Upper lobe of right lung (tissue), 1 donor: ENCODE data around the gene INTS1. TPM values are rescaled to one million over a fixed set of nuclear protein-coding genes. Genes with fewer than 3 reads are reported as not detected.
A peak's percentile ranks its signal among the peaks of the same experiment; 100 is the strongest.

Experiments used
- ATAC-seq: fragments of 200-7000 bp; cut with Tn5 transposase; one replicate; pipeline ENCODE4 v1.9.1; 2020; ENCODE audit warnings: mild to moderate bottlenecking, moderate library complexity
- DNase-seq: peaks from one replicate; pipeline ENCODE4 v3.0.0-alpha.2; 2020
- H3K27ac ChIP-seq: fragments of 200-600 bp; one replicate; pipeline ENCODE4 v1.8.0; 2022
- H3K27me3 ChIP-seq: fragments of 200-600 bp; one replicate; pipeline ENCODE4 v1.8.0; 2022; ENCODE audit warnings: mild to moderate bottlenecking
- H3K36me3 ChIP-seq: fragments of 200-600 bp; one replicate; pipeline ENCODE4 v1.8.0; 2022
- H3K4me1 ChIP-seq: fragments of 200-600 bp; one replicate; pipeline ENCODE4 v1.8.0; 2022
- H3K4me3 ChIP-seq: fragments of 200-600 bp; one replicate; pipeline ENCODE4 v1.8.0; 2022; ENCODE audit warnings: mild to moderate bottlenecking
- H3K9me3 ChIP-seq: fragments of 200-600 bp; one replicate; pipeline ENCODE4 v1.8.0; 2022
- intact Hi-C: fragments of 100-400 bp; cut with DNase I; formaldehyde crosslinking; loops from one replicate; pipeline ENCODE4 v1.11.0; 2022
- total RNA-seq: library from RNA; stranded (reverse); fragmentation: NEBNext Ultra II Directional; extraction: Animal tissue kit (Norgen Biotek cat#: 25700); gene quantifications from one replicate; pipeline ENCODE4 v1.2.1, GENCODE V29; 2021
- TF ChIP-seq, protein P1 (sequence below): fragments of 200-600 bp; IDR thresholded peaks from one replicate; pipeline ENCODE4 v1.8.0; 2022; ENCODE audit warnings: antibody characterized with exemption
- donor health status: DM: no; HTN: yes; CAD: no; lungs with severe emphysema.

INTS1 gene
- total RNA-seq, 1 donor from 2014 or later = 49.2 TPM

DNA sequence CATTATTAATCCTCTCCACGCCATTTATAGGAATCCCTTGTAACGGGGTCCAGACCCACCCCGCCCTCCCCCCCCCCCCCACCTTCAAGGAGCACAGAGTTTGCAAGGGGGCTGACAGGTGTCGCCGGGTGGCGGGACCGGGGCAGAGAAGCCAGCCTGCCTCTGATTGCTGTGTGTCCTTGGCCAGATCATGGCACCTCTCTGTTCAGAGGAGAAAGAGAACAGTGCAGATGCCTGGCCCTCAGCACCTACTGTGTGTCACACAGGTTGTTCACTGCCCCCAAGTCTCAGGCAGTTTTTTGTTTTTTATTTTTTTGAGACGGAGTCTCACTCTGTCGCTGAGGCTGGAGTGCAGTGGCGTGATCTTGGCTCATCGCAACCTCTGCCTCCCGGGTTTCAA, 39.5 kb downstream of the INTS1 start:
- Histone ChIP-seq H3K9me3 (no peaks in the 10 kb centered on the region), H3K4me1 (peaks cover 23% of the 10 kb centered on the region), H3K27ac (no peak overlapping the region), H3K27me3 (no peaks in the 10 kb centered on the region), H3K4me3 (no peak overlapping the region), H3K36me3 (no peaks in the 10 kb centered on the region)
- no peak for ATAC-seq
- DNase-seq = no peak
- intact Hi-C loops = no loop called here
- TF ChIP-seq, protein P1, sequence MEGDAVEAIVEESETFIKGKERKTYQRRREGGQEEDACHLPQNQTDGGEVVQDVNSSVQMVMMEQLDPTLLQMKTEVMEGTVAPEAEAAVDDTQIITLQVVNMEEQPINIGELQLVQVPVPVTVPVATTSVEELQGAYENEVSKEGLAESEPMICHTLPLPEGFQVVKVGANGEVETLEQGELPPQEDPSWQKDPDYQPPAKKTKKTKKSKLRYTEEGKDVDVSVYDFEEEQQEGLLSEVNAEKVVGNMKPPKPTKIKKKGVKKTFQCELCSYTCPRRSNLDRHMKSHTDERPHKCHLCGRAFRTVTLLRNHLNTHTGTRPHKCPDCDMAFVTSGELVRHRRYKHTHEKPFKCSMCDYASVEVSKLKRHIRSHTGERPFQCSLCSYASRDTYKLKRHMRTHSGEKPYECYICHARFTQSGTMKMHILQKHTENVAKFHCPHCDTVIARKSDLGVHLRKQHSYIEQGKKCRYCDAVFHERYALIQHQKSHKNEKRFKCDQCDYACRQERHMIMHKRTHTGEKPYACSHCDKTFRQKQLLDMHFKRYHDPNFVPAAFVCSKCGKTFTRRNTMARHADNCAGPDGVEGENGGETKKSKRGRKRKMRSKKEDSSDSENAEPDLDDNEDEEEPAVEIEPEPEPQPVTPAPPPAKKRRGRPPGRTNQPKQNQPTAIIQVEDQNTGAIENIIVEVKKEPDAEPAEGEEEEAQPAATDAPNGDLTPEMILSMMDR = no peak

DNA sequence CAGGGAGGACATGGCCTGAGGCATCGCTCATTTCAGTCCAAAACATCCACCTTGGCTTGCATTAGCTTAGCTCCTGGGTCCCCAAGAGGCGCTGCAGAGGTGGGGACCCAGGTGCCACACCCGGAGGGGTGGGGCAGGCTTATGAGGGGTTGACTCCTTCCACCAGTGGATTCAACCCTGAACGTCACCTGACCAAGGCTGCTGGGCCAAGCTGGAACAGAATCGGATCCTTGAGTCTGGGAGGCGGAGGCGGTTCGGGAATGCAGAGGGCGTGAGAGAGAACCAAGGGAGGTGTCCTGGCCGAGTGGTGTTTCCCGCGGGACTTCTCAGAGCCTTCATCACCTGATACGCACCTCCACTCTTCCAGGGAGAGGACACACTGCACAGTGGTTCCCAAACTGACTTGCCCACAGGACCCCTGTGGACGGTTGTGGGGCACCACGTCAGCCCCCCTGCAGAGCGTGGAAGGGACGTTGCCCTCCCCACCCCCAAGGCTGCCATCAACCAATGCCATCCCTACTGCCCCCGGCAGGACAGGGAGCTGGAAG, 40.4 kb downstream of the INTS1 start:
- TF ChIP-seq, protein P1 = no peak
- Histone ChIP-seq H3K27me3 (no peaks in the 10 kb centered on the region), H3K27ac (no peak overlapping the region), H3K4me1 (peaks cover 25% of the 10 kb centered on the region), H3K4me3 (no peak overlapping the region), H3K9me3 (no peaks in the 10 kb centered on the region), H3K36me3 (no peaks in the 10 kb centered on the region)
- no peak for ATAC-seq
- DNase-seq = no peak
- intact Hi-C loops = no loop called here

DNA sequence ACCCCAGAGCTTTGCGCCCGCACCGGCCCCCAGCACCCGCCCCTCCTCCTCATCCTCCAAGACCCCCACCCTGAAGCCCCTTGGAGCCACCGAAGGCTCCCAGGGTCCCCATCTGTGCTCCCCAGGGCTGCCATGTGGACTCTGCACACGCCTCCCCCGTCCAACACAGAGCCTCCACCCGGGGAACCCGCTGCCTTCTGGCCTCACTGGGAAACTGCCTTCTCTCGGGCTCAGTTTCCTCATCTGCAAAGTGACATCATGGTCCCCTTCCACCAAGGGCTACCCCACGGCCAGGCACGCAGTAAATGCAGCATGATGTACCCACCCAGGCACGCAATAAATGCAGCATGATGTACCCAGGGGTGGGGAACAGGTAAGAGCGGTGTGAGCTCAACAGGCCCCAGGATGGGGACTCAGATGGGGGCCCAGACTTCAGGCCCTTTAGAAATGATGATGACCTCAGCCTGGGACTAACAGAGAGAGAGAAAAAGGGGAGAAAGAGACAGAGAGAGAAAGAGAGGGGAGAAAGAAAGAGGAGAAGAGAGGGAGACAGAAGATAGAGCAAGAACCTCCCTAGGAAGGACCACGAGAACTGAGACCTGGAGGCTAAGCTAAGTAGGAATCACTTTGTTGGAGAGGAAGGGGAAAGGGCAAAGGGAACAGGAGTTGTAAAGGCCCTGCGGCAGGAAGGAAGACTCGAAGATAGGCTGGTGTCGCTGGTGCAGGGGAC, 42.4 kb downstream of the INTS1 start:
- H3K4me1 ChIP-seq = peaks cover 41% of the 10 kb centered on the region
- H3K27me3 ChIP-seq = no peaks in the 10 kb centered on the region
- intact Hi-C loops = no loop called here
- no peaks in the 10 kb centered on the region for H3K36me3 ChIP-seq
- H3K4me3 ChIP-seq = no peak overlapping the region
- ATAC-seq (no peak), DNase-seq (no peak)
- TF ChIP-seq, protein P1 = no peak
- no peaks in the 10 kb centered on the region for H3K9me3 ChIP-seq
- H3K27ac ChIP-seq = peak overlapping the region; percentile 83

DNA sequence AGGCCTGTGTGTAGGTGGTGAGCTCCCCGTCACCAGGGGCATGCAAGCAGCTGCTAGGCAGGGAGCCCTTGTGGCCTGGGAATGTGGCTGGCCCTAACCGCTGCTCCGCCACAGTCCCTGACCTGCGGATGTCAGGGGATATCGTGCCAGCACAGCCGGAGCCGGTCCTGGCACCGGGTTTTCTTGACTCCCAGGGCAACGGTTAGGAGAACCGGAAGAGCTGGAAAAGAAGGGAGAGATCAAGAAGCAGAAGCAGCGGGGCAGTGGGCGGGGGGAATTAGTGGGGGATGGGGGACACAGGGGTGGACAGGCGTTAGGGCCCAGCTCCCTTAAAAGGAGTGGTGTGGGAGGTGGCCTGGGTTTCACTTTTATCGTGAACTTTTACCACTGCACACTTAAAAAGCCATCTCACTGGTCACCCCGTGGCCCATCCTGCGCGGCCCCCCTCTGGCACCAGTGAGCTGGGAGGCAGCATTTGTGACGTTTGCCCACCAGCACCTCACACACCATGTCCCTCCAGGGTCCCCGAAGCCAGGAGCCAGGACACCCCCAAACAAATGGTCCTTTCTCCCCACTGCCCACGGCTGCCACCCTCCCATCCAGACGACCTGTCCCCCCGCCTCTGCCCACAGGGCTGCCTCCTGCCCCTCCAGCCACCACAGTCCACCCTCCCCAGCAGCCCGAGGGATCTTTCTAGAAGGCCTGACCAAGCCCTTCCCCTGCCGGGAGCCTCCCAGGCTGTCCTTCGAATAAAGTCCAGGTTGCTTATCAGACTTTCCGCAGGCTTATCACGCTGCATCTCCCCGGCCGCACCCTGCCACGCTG, 43.2 kb downstream of the INTS1 start:
- peak overlapping the region; percentile 70 for H3K4me3 ChIP-seq
- no peaks in the 10 kb centered on the region for H3K9me3 ChIP-seq
- peak overlapping the region; percentile 83 for H3K27ac ChIP-seq
- peak; percentile 82 for DNase-seq
- peaks cover 47% of the 10 kb centered on the region for H3K4me1 ChIP-seq
- ATAC-seq = peak; percentile 14
- intact Hi-C loops = no loop called here
- TF ChIP-seq, protein P1 = no peak
- H3K36me3 ChIP-seq = no peaks in the 10 kb centered on the region
- no peaks in the 10 kb centered on the region for H3K27me3 ChIP-seq

DNA sequence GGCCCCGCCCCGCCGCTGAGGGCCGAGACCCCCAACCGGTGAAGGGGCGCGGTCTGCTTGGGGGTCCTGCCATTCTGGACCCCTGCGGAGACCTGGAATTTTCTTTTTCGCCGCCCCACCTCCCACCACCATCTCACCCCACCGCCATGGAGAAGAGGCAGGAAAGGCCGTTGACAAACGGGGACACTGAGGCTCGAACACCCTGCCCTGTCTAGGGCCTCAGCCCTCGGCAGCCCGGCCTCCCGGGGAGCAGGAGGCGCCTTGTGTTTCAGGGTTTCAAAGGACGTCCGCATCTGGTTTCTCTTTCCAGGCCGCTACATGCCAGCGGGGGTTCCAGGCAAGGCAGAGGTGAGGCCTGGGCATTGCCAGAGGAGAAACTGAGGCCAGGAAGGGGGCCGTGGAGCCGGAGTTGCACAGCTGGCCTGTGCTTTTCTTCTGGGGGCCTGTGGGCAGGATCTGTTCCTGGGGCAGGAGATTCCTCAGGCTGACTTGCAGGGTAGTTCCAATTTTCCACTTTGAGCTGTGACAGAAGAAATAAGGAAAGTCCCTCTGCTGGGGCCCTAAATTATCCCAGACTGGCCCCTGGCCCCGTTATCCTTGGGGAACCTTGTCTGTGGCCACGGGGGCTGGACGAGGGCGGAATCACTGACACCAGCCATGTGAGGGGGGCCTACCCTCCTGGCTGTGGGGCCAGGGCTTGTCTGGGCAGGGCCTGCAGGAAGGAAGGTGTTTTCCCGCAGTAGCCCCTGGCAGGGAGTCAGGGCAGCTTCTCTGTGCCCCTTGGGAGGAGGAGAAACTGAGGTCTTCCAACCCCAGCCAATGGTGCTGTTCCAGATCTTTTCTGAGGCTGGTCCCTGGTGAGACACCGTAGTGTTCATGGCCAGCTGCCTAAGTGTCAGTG, 44.0 kb downstream of the INTS1 start:
- no peaks in the 10 kb centered on the region for H3K27me3 ChIP-seq
- DNase-seq (no peak), ATAC-seq (no peak)
- H3K27ac ChIP-seq = peak overlapping the region; percentile 83
- intact Hi-C loops = no loop called here
- TF ChIP-seq, protein P1 = no peak
- no peaks in the 10 kb centered on the region for H3K36me3 ChIP-seq
- peak overlapping the region; percentile 70 for H3K4me3 ChIP-seq
- H3K4me1 ChIP-seq = peaks cover 55% of the 10 kb centered on the region
- no peaks in the 10 kb centered on the region for H3K9me3 ChIP-seq
